A673 (cell line): ENCODE results near the gene MRTFA. TPM values are rescaled to one million over a fixed set of nuclear protein-coding genes. Genes with fewer than 3 reads are reported as not detected.

Experiments
- BruUV-seq: library from RNA; stranded (reverse); fragments of 400-500 nt; replicated peaks from 2 replicates; lab custom pipeline; 2021; lab: Mats Ljungman, UMichigan
- CTCF ChIA-PET: fragments of 300-600 bp; sonication (Branson Sonifier 250); formaldehyde crosslinking; loops from one replicate; lab custom pipeline; 2022; ENCODE audit warnings: antibody characterized with exemption; lab: Charles Lee
- POLR2A ChIA-PET: fragments of 300-600 bp; sonication (Branson Sonifier 250); formaldehyde crosslinking; loops from one replicate; lab custom pipeline; 2022; ENCODE audit warnings: antibody characterized with exemption; ENCODE audit not compliant: low non-redundant PET; lab: Charles Lee
- DNase-seq: peaks from one replicate; pipeline ENCODE4 v3.0.0-alpha.2; 2015; ENCODE audit warnings: low spot score
- H3K27ac ChIP-seq: fragments of 200-600 bp; sonication (generic); 2 replicates; pipeline ENCODE4 v1.5.1; 2016; ENCODE audit warnings: mixed run types, low read depth, mild to moderate bottlenecking, mixed read lengths, antibody characterized with exemption, low read length; ENCODE audit not compliant: poor library complexity, severe bottlenecking
- H3K27me3 ChIP-seq: fragments of 200-600 bp; sonication (generic); replicated peaks from 2 replicates; pipeline ENCODE4 v1.6.1; 2017; ENCODE audit warnings: mixed run types, low read depth, mild to moderate bottlenecking, mixed read lengths, antibody characterized with exemption, low read length; ENCODE audit not compliant: insufficient read depth, poor library complexity
- H3K36me3 ChIP-seq: fragments of 200-600 bp; sonication (generic); 2 replicates; pipeline ENCODE4 v1.6.1; 2016; ENCODE audit warnings: mixed run types, mild to moderate bottlenecking, mixed read lengths, antibody characterized with exemption, low read length; ENCODE audit not compliant: insufficient read depth, poor library complexity, severe bottlenecking
- H3K4me1 ChIP-seq: fragments of 200-600 bp; sonication (generic); 2 replicates; pipeline ENCODE4 v1.6.1; 2017; ENCODE audit warnings: mixed run types, mild to moderate bottlenecking, mixed read lengths, antibody characterized with exemption, low read length; ENCODE audit not compliant: insufficient read depth, poor library complexity, severe bottlenecking
- H3K4me3 ChIP-seq: fragments of 200-600 bp; sonication (generic); 2 replicates; pipeline ENCODE4 v1.5.1; 2016; ENCODE audit warnings: low read depth, mixed run types, mild to moderate bottlenecking, mixed read lengths, low read length; ENCODE audit not compliant: poor library complexity, severe bottlenecking
- H3K9me3 ChIP-seq: fragments of 200-600 bp; sonication (generic); 2 replicates; pipeline ENCODE4 v1.6.1; 2016; ENCODE audit warnings: mixed run types, low read depth, mild to moderate bottlenecking, mixed read lengths, antibody characterized with exemption, low read length; ENCODE audit not compliant: poor library complexity, severe bottlenecking
- CTCF ChIP-seq: fragments of 300-800, 200-600 bp; sonication (generic); conservative IDR thresholded peaks from 2 replicates; pipeline ENCODE4 v1.5.1; 2017; ENCODE audit warnings: low read depth, mild to moderate bottlenecking, antibody characterized with exemption, low read length, moderate library complexity, mixed read lengths
- EZH2 ChIP-seq: fragments of 200-600 bp; sonication (generic); IDR thresholded peaks from 2 replicates; pipeline ENCODE4 v1.6.1; 2017; ENCODE audit warnings: borderline replicate concordance, low read depth, mild to moderate bottlenecking, mixed read lengths, antibody characterized with exemption, low read length; ENCODE audit not compliant: poor library complexity, severe bottlenecking
- intact Hi-C: fragments of 100-400 bp; cut with micrococcal nuclease; formaldehyde crosslinking; loops from one replicate; pipeline ENCODE4 v1.10.0; 2022; ENCODE audit not compliant: unreplicated experiment
- total RNA-seq: library from RNA; stranded (reverse); gene quantifications from 2 replicates; pipeline ENCODE4 v1.2.3, GENCODE V29; 2021

Gene MRTFA
- total RNA-seq, 1 experiment from 2014 or later: 35.8 TPM

DNA sequence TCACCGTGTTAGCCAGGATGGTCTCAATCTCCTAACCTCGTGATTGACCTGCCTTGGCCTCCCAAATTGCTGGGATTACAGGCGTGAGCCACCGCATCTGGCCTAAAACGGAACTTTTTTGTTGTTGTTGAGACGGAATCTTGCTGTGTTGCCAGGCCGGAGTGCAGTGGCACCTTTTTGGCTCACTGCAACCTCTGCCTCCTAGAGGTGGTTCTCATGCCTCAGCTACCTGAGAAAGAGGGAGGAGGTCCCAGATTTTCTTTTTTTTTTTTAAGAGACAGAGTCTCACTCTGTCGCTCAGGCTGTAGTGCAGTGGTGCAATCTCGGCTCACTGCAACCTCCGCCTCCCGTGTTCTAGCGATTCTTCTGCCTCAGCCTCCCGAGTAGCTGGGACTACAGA lies 34.9 kb upstream of the MRTFA start:
- H3K4me3 ChIP-seq: no peak overlapping the region
- intact Hi-C loops: no loop called here
- POLR2A ChIA-PET: no interaction called here
- H3K27me3 ChIP-seq: no peaks in the 10 kb centered on the region
- TF ChIP-seq EZH2: no peak
- TF ChIP-seq CTCF: no peak
- DNase-seq: no peak
- no peaks in the 10 kb centered on the region for H3K4me1 ChIP-seq
- H3K9me3 ChIP-seq: no peaks in the 10 kb centered on the region
- no TSS peak for BruUV-seq
- no peaks in the 10 kb centered on the region for H3K36me3 ChIP-seq
- CTCF ChIA-PET: no interaction called here
- H3K27ac ChIP-seq: no peak overlapping the region

- intact Hi-C loops: no loop called here
- Histone ChIP-seq H3K27ac (no peak overlapping the region), H3K27me3 (no peaks in the 10 kb centered on the region), H3K9me3 (no peaks in the 10 kb centered on the region), H3K4me1 (no peaks in the 10 kb centered on the region), H3K36me3 (no peaks in the 10 kb centered on the region), H3K4me3 (no peak overlapping the region)
- CTCF ChIA-PET: interaction anchor here (0.5 kb wide), 1 partner anchor 36 kb away, joined by 3 read pairs; no protein-coding TSS in a partner anchor
- POLR2A ChIA-PET: no interaction called here
- no TSS peak for BruUV-seq
- DNase-seq: no peak
- TF ChIP-seq EZH2 (no peak), CTCF (no peak)
Observed at GRCh38 chr22:40670058-40670457, 33.5 kb upstream of the MRTFA start.

DNA sequence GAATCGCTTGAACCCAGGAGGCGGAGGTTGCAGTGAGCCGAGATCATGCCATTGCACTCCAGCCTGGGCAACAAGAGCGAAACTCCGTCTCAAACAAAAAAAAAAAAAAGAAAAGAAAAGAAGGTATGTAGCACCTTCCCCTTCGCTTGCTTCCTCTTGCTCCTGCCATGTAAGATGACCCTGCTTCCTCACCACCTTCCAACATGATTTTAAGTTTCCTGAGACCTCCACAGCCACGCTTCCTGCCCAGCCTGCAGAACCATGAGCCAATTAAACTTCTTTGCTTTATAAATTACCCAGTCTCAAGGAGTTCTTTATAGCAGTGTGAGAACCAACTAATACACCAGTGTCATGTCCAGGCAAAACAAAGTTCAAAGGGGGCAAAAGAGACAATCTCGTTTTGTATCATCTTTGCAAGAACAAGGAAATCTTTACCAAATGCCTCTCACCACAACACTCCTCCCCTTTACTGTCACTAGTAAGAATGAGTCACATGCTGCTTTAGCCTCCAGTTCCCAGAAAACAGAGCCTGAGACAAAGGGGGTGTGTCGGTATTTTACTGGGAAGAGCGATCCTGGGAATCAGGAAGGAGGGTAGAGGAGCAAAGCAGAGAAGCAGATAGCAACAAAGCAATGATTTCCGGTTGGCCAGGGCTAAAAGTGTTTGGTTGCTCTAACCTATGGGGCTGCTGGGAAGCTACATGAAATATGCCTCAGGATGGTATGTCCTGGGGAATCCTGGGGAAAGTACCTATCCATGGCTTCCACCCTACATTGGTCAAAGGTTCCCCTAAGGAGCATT lies 32.3 kb upstream of the MRTFA start:
- ChIA-PET CTCF (interaction anchor here (0.7 kb wide), 1 partner anchor 320 kb away, joined by 5 read pairs; no protein-coding TSS in a partner anchor), POLR2A (no interaction called here)

More for the DNA sequence above, 32.3 kb upstream of the MRTFA start:
- intact Hi-C loops: no loop called here
- Histone ChIP-seq H3K4me3 (no peak overlapping the region), H3K36me3 (no peaks in the 10 kb centered on the region), H3K9me3 (no peaks in the 10 kb centered on the region), H3K27me3 (no peaks in the 10 kb centered on the region), H3K27ac (no peak overlapping the region), H3K4me1 (no peaks in the 10 kb centered on the region)
- no peak for DNase-seq
- TF ChIP-seq EZH2 (no peak), CTCF (no peak)
- no TSS peak for BruUV-seq
